Measurements from ENCODE around the gene RSBN1.
"Not testable (repeated sequence)": the region's sequence is repeated elsewhere in the genome, so short reads cannot be mapped to it uniquely, and the experiment has no call there.

The RSBN1 gene

DNA sequence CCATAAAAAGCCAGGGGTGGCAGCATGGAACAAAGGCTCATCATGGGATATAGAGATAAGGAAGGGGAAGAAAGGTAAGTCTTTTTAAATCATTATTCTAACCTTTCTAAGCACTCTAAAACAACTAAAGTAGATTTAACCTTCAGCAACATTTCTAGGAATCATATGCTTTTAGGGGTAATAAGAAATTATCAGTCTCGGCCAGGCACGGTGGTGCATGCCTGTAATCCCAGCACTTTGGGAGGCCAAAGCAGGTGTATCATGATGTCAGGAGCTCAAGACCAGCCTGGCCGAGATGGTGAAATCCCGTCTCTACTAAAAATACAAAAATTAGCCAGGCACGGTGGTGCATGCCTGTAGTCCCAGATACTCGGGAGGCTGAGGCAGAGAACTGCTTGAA is 32.7 kb downstream of the RSBN1 start:
- no peak for DNase-seq

DNA sequence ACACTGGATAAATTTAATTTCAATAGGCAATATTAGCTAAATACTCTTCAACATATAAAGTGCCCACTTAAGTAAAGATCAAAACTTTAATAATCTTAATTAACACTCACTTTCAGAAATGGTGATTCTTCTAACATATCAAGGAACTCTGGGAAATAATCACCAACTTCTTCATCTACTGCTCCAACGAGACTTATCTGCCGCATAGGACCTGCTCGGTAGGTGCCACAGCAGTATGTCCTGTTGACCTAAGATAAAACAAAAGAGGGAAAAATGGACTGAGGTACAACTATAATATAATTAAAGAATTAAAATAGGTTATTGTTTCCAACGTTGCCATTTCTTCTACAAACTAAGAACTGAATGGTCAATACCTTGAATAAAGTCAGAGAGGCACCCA is 34.7 kb downstream of the RSBN1 start:
- DNase-seq, result no peak

DNA sequence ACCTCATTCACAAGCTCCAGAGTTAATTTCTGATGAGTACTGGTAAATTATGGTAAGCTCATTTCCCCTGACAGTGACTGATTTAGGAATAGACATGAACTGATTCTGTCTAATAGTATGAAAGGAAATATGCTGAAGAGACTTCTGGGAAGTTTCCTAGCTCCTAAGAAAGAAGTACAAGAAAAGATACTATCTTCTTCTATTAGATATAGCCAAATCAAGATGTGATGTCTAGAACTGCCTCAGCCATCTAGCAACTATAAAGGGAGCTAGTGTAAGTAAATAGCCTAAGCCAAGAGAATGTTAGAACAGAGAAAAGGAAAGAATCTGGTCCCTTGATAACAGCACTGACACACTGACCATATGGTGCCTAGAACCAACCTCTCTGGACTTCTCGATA is 42.2 kb downstream of the RSBN1 start:
- no peak for DNase-seq

DNA sequence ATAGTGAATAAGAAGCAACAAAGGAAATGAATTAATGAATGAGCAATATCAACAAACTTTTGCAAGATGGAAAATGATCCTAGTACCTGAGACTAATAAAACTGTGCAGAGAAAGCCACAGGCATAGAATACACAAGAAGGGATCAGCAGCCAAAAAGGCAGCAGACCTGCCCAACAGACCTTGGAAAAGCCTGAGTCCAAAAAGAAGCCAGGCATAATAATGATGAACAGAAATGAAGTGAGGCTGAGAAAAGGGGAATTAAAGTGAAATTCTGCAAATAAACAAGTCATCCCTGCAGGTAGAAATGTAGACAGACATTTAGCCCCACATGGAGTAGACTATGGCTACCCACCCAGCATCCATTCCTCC is 42.7 kb downstream of the RSBN1 start:
- no peak for DNase-seq

DNA sequence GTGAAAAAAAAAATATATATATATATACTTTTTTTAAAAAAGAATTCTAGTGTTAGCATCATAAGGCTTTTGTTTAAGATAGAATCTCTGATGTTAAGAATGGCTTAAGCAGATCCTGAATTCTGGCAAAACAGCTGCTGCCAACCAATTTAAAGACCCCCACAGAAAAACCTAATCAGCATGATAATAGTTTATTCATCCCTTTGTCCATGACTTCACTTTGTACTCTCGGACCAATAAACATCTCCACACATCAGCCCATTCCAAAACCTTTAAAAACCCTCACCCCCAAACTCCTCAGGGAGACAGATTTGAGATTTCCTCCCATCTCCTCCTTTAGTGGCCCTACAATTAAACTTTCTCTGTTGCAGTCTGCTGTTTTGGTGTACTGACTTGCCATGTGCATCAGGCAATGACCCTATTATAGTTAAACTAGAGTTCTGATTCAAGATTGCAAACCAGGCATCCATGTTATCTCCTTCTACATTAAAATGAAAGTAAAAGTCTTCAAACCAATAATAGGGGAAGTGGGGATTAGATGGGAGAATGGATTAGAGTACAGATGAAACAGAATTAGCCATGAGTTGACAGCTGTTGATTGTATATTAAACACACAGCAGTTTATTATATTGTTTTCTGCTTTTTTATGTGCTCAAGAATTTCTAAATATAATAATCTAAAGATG is 43.2 kb downstream of the RSBN1 start:
- no peak for DNase-seq

DNA sequence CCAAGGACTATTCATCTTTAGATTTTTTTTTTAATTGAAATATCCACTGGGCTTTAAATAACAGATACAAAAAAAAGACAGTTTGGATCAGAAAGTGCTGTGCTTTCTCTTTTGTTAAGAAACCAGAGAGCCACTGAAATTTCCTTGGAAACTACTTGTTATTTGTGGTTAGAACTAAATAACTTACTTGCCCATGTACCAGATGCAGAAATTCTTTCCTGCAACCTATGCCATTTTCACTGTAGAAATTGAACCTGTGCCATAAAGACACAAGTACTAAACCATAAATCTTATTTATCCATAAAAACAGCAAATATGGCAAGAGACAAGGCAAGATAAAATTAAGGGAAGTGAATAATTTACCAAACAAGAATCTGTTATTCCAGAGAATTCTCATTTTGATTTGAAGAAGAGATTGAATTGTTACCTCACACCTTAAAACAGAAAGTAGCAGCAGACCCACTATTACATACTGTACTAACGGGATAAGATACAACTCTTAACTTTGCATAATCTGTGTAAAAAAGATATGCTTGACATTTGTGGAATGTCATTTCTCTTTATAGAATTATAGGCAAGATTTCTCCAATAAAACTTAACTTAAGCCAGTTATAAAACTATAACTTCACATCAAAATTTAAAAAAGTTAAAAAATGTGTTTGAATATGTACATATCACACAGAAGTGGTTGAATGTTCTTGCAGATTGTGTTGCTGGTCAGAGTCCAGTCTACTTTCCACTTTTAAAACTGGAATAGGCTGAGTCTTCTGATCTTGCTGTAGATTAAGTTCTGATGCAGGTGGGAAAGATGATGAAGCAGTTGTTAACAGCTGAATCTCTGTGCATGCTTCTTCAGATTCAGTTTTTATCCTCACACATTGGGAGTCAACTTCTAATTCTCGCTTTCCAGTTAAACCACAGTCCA is 46.7 kb downstream of the RSBN1 start:
- no peak for DNase-seq

GRCh38 chr1:113763661-113764060 is 48.6 kb downstream of the RSBN1 start:
- no peak for DNase-seq

DNA sequence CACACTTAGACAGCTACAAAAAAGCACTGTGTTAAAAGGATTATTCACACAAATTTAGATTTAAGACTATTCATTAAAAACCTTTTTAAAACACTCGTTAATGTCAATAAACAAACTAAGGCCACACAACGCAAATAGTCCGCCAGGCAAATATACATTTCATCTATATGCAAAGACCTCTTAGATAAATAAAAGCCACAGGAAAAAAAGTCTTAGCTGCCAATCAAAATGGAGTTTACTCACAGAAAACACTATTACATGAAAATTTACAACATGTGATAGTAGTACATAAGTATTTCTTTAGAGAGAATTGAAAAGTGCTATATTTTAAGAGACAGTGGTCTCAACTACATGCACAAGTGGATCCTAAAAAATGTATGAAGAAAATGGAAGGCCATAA is 50.3 kb downstream of the RSBN1 start:
- no peak for DNase-seq

- DNase-seq, result peak; percentile 17
Measured at GRCh38 chr1:113760102-113761080, 51.9 kb downstream of the RSBN1 start.

DNA sequence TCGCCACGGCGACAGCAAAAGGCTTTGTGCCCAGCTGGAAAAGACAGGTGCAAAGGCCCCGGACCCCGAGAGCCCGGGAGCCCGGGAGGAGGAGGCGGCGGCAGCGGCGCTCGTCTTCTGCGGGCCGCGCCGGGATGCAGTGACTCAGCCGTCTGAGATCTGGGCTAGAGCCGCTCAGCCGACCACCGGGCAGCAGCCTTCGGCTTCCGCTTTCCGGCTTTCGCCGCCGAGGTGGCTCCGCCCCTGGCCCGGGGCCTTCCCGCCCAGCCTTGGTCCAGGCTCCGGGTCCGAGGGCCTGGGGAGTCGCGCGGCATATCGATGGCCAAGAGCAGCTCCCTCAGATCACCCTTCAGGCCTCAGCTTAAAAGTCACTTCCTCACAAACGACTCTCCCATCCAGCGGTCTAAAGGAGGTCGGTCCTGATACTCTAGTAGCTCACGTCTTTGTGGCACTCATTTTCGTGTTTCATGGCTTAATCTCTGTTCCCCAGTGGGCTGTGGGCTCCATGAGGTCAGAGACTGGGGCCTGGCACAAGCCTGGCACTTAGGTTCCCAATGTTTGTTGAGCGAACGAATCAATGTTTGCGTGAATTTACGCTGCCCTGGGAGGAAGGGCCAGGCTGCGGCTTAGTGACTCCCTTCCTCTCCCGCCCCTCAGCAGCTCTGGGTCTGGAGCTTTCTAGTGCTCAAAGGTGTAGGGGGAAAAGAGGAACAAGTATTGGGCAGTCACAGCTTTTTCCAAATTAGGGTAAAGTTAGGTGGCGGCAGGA is 52.8 kb downstream of the RSBN1 start, which contains the start of gene PHTF1:
TSS of gene PHTF1 (minus strand) at position 154 of the 769 bp plus-strand sequence. CDS start 783 bp downstream, outside the sequence.
- DNase-seq, result peak; percentile 40

GRCh38 chr1:113758631-113759332 is 53.5 kb downstream of the RSBN1 start:
- DNase-seq, result peak; percentile 66

DNA sequence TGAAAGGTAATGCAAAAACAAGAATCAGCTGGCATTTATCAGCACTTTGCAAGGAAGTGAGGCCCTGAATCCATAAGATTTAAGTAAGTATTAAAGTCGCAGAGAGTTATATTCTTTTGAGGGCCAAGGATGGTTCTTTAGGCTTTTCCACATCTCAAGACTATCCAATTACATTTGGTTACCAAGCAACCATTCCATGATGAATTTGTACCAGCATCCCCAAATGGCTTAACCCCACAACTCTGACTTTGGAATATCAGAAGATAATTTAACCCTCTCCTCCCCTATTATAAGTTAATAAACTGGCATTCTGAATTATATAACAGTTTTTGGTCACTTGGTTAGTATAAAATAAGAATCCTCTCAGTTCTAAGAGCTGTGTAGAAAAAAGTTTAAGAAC is 55.8 kb downstream of the RSBN1 start:
- DNase-seq, result no peak

DNA sequence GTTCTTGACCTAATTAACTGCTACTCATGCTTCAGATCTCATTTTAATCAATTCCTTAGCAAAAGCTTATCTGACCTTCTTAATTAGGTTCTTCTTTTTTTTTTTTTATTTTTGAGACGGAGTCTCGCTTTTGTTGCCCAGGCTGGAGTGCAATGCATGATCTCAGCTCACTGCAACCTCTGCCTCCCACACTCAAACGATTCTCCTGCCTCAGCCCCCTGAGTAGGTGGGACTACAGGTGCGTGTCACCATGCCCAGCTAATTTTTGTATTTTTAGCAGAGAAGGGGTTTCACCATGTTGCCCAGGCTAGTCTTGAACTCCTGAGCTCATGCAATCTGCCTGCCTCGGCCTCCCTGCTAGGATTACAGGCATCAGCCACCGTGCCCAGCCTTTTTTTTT is 58.9 kb downstream of the RSBN1 start:
- DNase-seq, result not testable (repeated sequence)

DNA sequence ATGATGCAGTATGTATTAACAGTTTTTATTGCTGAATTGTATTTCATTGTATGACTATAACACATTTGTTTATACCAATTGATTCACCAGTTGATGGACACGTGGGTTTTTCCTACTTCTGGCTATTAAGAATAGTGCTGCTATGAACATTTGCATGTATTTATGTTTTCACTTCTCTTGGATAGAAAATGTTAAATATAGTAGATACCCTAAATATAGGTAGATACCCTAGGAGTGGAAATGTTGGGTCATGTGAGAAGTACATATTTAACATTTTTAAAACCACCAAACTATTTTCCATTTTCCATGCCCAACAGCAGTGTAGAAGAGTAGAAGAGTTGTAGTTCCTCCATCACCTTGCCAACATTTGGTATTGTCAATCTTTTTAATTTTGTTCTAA is 60.8 kb downstream of the RSBN1 start:
- no peak for DNase-seq

- no peak for DNase-seq
Measured at GRCh38 chr1:113751114-113751513, 61.2 kb downstream of the RSBN1 start.

- DNase-seq, result no peak
Measured at GRCh38 chr1:113749402-113749801, 62.9 kb downstream of the RSBN1 start.

- DNase-seq, result no peak
Measured at GRCh38 chr1:113747376-113747775, 64.9 kb downstream of the RSBN1 start.

GRCh38 chr1:113745425-113745824 is 66.9 kb downstream of the RSBN1 start:
- DNase-seq, result no peak

DNA sequence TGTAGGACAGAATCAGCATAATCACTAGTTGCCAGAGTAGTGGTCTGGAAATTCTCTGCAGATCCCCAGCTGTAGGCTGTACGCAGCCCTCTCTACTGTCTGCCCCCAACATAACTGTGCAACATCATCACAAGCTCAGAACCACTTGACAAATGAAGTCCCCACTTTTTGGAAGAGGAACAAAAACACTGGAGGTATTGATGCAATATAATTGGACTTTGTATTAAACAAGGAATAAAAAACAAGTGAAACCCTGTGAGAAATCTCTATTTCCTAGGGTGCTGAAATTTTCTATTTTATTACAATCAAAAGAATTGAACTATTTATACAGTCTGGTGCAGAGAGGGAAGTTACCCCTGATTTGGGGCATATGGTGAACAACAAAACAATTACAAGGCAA is 68.2 kb downstream of the RSBN1 start:
- DNase-seq, result no peak

DNA sequence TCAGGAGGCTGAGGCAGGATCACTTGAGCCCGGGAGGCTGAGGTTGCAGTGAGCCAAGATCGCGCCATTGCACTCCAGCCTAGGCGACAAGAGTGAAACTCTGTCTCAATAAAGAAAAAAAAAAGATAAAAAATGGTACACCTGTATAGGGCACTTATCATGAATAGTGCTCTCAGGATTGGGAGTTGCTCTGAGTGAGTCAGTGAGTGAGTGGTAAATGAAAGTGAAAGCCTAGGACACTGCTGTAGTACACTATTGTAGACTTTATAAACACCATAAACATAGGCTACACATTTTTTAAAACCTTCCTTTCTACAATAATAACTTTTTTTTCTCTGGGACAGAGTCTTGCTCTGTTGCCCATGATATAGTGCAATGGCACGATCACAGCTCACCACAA is 69.8 kb downstream of the RSBN1 start:
- DNase-seq, result no peak

DNA sequence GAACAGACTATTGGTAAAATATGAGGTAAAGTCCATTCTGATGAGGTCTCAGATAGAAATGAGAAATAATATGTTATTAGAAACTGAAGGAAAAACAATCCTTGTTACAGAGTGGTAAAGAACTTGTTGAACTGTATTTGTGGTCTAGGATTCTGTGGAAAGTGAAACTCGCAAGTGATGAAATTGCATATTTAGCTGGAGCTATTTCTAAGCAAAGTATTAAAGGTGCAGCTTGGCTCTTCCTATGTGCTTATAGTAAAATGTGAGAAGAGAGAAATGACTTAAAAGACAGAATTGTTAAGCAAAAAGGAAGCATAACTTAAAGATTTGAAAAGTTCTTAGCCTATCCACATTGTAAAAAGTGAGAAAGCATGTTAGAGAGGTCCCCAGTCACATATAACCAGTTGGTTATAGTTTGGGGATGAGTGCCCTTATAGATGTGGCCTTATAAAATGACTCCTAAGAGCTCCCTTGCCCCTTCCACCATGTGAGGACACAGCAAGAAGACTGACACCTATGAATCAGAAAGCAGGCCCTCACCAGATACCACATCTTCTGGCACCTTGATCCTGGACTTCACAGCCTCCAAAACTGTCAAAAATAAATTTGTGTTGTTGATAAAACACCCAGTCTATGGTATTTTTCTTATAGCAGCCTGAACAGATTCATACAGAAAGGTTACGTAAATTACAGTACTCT is 77.8 kb downstream of the RSBN1 start:
- DNase-seq, result no peak

All from NCI-H1436 (cell line).